OCI-LY7 (cell line): ENCODE data around the gene ZYG11B. TPM values are rescaled to one million over a fixed set of nuclear protein-coding genes. Genes with fewer than 3 reads are reported as not detected.
"Not testable (repeated sequence)": the region's sequence is repeated elsewhere in the genome, so short reads cannot be mapped to it uniquely, and the experiment has no call there.

Experiments used
- BruUV-seq: library from RNA; stranded (reverse); fragments of 400-500 nt; replicated peaks from 2 replicates; lab custom pipeline; 2021; lab: Mats Ljungman, UMichigan
- CTCF ChIA-PET: fragments of 300-600 bp; sonication (Branson Sonifier 250); formaldehyde crosslinking; loops from one replicate; lab custom pipeline; 2022; ENCODE audit warnings: antibody characterized with exemption; ENCODE audit not compliant: unreplicated experiment; lab: Charles Lee
- POLR2A ChIA-PET: fragments of 300-600 bp; sonication (Branson Sonifier 250); formaldehyde crosslinking; loops from one replicate; lab custom pipeline; 2022; ENCODE audit warnings: antibody characterized with exemption; lab: Charles Lee
- DNase-seq: peaks from one replicate; pipeline ENCODE4 v3.0.0-alpha.2; 2015; ENCODE audit warnings: low spot score
- H2AFZ ChIP-seq: fragments of 200-600 bp; sonication (generic), shearing (Covaris generic); 2 replicates; pipeline ENCODE4 v1.6.1; 2014; ENCODE audit warnings: mild to moderate bottlenecking, antibody characterized with exemption, low read length, moderate library complexity
- H3K27ac ChIP-seq: fragments of 200-600 bp; sonication (generic); 2 replicates; pipeline ENCODE4 v1.5.1; 2014; ENCODE audit warnings: mixed run types, low read depth, mild to moderate bottlenecking, moderate library complexity, low read length, inconsistent platforms; ENCODE audit not compliant: poor library complexity, severe bottlenecking
- H3K36me3 ChIP-seq: fragments of 200-600 bp; sonication (generic); 2 replicates; pipeline ENCODE4 v1.6.1; 2014; ENCODE audit warnings: mild to moderate bottlenecking, antibody characterized with exemption, low read length, moderate library complexity, mixed read lengths; ENCODE audit not compliant: insufficient read depth
- H3K4me1 ChIP-seq: fragments of 200-600 bp; sonication (generic); 2 replicates; pipeline ENCODE4 v1.5.1; 2014; ENCODE audit warnings: mild to moderate bottlenecking, low read length; ENCODE audit not compliant: insufficient read depth, poor library complexity, severe bottlenecking
- H3K4me2 ChIP-seq: fragments of 200-600 bp; sonication (generic); 2 replicates; pipeline ENCODE4 v1.6.1; 2014; ENCODE audit warnings: mild to moderate bottlenecking, low read length
- H3K4me3 ChIP-seq: fragments of 200-600 bp; sonication (generic); 2 replicates; pipeline ENCODE4 v1.5.1; 2014; ENCODE audit warnings: mild to moderate bottlenecking, low read depth, low read length; ENCODE audit not compliant: poor library complexity, severe bottlenecking
- H3K79me2 ChIP-seq: fragments of 200-600 bp; sonication (generic); 2 replicates; pipeline ENCODE4 v1.6.1; 2016; ENCODE audit warnings: low read depth, mild to moderate bottlenecking, low read length, moderate library complexity, mixed read lengths; ENCODE audit not compliant: insufficient read depth
- H3K9me2 ChIP-seq: fragments of 200-600 bp; sonication (generic); 2 replicates; pipeline ENCODE4 v1.6.1; 2016; ENCODE audit warnings: mild to moderate bottlenecking, low read length, mixed read lengths; ENCODE audit not compliant: insufficient read depth
- H3K9me3 ChIP-seq: fragments of 200-600 bp; sonication (generic); 2 replicates; pipeline ENCODE4 v1.6.1; 2014; ENCODE audit warnings: mild to moderate bottlenecking, mixed run types, low read length, mixed read lengths
- H4K20me1 ChIP-seq: fragments of 200-600 bp; sonication (generic); 2 replicates; pipeline ENCODE4 v1.6.1; 2014; ENCODE audit warnings: mild to moderate bottlenecking, antibody characterized with exemption, low read length, moderate library complexity, mixed read lengths; ENCODE audit not compliant: insufficient read depth
- EZH2phosphoT487 ChIP-seq: fragments of 200-600 bp; sonication (generic); IDR thresholded peaks from 2 replicates; pipeline ENCODE4 v1.6.1; 2018; ENCODE audit warnings: low read depth, borderline replicate concordance, mild to moderate bottlenecking, mixed run types, antibody characterized with exemption, low read length, moderate library complexity, mixed read lengths
- intact Hi-C: fragments of 100-400 bp; cut with micrococcal nuclease; formaldehyde crosslinking; loops from one replicate; pipeline ENCODE4 v1.10.0; 2022; ENCODE audit not compliant: unreplicated experiment
- total RNA-seq, 2 experiments: library from RNA; depleted of rRNA in 1 of 2; stranded (reverse); fragments of >200 nt in 1 of 2; shearing (Covaris generic) in 1 of 2; gene quantifications; 2 replicates each; pipeline ENCODE4 v1.2.3, GENCODE V29; 2014 to 2022
- TF ChIP-seq, protein P1 (sequence below): fragments of 200-600 bp; sonication (generic); conservative IDR thresholded peaks from 2 replicates; pipeline ENCODE4 v1.5.1; 2014; ENCODE audit warnings: mild to moderate bottlenecking, antibody characterized with exemption, low read length, moderate library complexity, mixed read lengths

Gene ZYG11B
- total RNA-seq, 2 experiments from 2014 or later: 11.2 to 15.9 TPM

DNA sequence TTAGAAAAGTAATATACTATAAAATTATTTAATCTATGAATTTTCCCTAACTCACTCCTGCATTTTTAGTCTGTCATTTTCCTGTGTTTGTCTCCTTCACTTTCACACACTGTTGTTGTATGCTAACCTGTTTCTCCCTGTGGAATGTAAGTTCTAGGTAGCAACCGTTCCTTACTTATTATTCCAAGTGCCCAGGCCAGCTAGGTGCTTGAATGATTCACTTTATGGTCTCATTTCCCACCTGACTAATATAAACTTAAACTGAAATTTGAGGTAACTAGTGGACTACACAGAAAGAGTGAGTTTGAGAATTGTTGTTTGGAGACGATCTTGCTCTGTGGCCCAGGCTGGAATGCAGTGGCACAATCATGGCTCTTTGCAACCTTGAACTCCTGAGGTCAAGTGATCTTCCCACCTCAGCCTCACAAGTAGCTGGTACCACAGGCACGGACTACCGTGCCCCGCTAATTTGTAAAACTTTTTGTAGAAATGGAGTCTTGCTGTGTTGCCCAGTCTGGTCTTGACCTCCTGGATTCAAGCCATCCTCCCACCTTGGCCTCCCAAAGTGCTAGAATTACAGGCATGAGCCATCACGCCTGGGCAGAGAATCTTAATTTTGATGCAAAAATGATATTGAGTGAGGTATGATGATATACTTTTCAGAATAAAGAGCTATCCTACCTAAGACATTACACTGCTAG, 1.9 kb downstream of the ZYG11B start:
- Histone ChIP-seq H3K79me2 (peaks cover 13% of the 10 kb centered on the region; the same call in 1 of the 2 replicates), H4K20me1 (no peaks in the 10 kb centered on the region), H3K9me3 (no peaks in the 10 kb centered on the region), H3K4me2 (peak overlapping the region; percentile 92; the same call in 1 of the 2 replicates), H2AFZ (no peak overlapping the region), H3K9me2 (no peaks in the 10 kb centered on the region), H3K27ac (no peak overlapping the region), H3K4me1 (peaks cover 16% of the 10 kb centered on the region), H3K36me3 (no peaks in the 10 kb centered on the region), H3K4me3 (no peak overlapping the region)
- POLR2A ChIA-PET: interaction anchor here (0.6 to 1.9 kb wide), 2 partner anchors 25 to 219 kb away, joined by 3 to 6 read pairs; no protein-coding TSS in a partner anchor
- CTCF ChIA-PET: no interaction called here
- TF ChIP-seq EZH2phosphoT487: no peak
- TF ChIP-seq, protein P1, sequence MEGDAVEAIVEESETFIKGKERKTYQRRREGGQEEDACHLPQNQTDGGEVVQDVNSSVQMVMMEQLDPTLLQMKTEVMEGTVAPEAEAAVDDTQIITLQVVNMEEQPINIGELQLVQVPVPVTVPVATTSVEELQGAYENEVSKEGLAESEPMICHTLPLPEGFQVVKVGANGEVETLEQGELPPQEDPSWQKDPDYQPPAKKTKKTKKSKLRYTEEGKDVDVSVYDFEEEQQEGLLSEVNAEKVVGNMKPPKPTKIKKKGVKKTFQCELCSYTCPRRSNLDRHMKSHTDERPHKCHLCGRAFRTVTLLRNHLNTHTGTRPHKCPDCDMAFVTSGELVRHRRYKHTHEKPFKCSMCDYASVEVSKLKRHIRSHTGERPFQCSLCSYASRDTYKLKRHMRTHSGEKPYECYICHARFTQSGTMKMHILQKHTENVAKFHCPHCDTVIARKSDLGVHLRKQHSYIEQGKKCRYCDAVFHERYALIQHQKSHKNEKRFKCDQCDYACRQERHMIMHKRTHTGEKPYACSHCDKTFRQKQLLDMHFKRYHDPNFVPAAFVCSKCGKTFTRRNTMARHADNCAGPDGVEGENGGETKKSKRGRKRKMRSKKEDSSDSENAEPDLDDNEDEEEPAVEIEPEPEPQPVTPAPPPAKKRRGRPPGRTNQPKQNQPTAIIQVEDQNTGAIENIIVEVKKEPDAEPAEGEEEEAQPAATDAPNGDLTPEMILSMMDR: no peak
- intact Hi-C loops: loop anchor here (2.0 kb wide), 1 partner anchor 25 kb away; no protein-coding TSS in a partner anchor
- DNase-seq: no peak
- BruUV-seq: no TSS peak

DNA sequence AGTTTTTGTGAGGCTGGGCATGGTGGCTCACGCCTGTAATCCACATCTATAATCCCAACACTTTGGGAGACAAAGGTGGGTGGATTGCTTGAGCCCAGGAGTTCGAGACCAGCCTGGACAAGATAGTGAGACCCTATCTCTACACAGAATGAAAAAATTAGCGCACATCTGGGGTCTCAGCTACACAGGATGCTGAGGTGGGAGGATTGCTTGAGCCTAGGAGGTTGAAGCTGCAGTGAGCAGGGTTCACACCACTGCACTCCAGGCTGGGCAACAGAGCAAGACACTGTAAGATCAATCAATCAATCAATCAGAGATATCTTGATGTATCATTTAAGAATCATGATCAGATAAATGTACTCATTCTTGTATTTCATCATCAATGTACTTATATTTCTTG, 7.1 kb downstream of the ZYG11B start:
- H3K4me2 ChIP-seq: no peak overlapping the region
- no peaks in the 10 kb centered on the region for H4K20me1 ChIP-seq
- H3K36me3 ChIP-seq: no peaks in the 10 kb centered on the region
- DNase-seq: no peak
- H3K4me1 ChIP-seq: no peaks in the 10 kb centered on the region
- H3K79me2 ChIP-seq: no peaks in the 10 kb centered on the region
- H3K9me2 ChIP-seq: no peaks in the 10 kb centered on the region
- intact Hi-C loops: no loop called here
- no TSS peak for BruUV-seq
- H2AFZ ChIP-seq: no peak overlapping the region
- no peak for TF ChIP-seq EZH2phosphoT487
- TF ChIP-seq, protein P1: no peak
- H3K9me3 ChIP-seq: no peaks in the 10 kb centered on the region
- no peak overlapping the region for H3K27ac ChIP-seq
- no peak overlapping the region for H3K4me3 ChIP-seq
- ChIA-PET CTCF (no interaction called here), POLR2A (interaction anchor here (0.5 kb wide), 1 partner anchor 21 kb away, joined by 3 read pairs; no protein-coding TSS in a partner anchor)

DNA sequence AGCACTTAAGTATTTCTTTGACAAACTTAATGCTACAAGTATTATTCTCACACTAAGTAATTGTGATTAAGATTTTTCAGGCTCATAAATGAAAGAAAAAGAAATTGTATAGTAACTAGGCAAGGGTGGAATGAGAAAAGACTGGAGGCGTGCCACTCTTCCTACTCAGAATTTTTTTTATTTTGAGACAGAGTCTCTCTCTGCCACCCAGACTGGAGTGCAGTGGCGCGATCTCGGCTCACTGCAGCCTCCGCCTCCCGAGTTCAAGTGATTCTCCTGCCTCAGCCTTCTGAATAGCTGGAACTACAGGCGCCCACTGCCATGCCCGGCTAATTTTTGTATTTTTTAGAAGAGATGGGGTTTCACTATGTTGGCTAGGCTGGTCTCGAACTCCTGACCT, 9.1 kb downstream of the ZYG11B start:
- POLR2A ChIA-PET: interaction anchor here (0.6 kb wide), 1 partner anchor 1327 kb away, joined by 3 read pairs; no protein-coding TSS in a partner anchor
- CTCF ChIA-PET, H3K9me3 ChIP-seq, H2AFZ ChIP-seq, H3K79me2 ChIP-seq, H3K36me3 ChIP-seq, H3K4me1 ChIP-seq, H3K4me2 ChIP-seq, H3K27ac ChIP-seq, H3K4me3 ChIP-seq, H3K9me2 ChIP-seq, intact Hi-C loops, BruUV-seq, DNase-seq, H4K20me1 ChIP-seq: not testable (repeated sequence)
